ENCODE measurements around the gene SPPL2B.
A peak's percentile ranks its signal among the peaks of the same experiment; 100 is the strongest.
"Not testable (repeated sequence)": the region's sequence is repeated elsewhere in the genome, so short reads cannot be mapped to it uniquely, and the experiment has no call there.

The SPPL2B gene

DNA sequence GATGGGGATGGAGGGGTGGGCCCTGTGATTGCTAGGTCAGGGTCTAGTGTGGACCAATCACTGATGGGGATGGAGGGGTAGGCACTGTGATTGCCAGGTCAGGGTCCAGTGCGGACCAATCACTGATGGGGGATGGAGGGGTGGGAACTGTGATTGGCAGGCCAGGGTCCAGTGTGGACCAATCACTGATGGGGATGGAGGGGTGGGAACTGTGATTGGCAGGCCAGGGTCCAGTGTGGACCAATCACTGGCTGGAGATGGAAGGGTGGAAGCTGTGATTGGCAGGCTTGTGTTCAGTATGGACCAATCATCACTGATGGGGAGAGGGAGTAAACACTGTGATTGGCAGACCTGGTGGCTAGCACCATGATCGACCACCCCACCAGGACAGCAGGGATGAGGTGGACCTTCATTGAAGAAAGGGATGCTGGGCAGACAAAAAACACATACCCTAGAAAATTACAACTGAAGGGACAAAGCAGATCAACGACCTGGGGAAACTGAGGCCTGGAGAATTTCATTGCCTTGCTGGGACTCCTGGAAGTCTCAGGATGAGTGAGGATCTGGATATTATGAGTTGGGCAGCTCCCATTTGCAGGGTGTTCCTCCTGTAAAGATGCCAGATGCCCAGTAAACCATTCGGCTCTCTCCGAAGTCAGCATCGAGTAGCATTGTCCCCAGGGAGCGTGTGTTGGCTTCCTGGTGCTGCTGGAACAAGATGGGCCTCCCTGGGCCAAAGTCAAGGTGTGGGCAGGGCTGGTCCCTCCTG, 47.1 kb downstream of the SPPL2B start:
- no peaks in the 10 kb centered on the region for H3K36me3 ChIP-seq (ENCODE audit: insufficient read depth, low read length)
- no peak overlapping the region for H3K9ac ChIP-seq (ENCODE audit: low read depth, low read length)
- H3K9me3 ChIP-seq (ENCODE audit: control insufficient read depth, insufficient read depth, low read length): peaks cover 1% of the 10 kb centered on the region; the same call in 1 of the 2 replicates
- no peaks in the 10 kb centered on the region for H3K4me1 ChIP-seq (ENCODE audit: insufficient read depth, low read length)

- H3K36me3 ChIP-seq (ENCODE audit: insufficient read depth, low read length): no peaks in the 10 kb centered on the region
- H3K9me3 ChIP-seq (ENCODE audit: control insufficient read depth, insufficient read depth, low read length): peaks cover 4% of the 10 kb centered on the region; the same call in 1 of the 2 replicates
- H3K9ac ChIP-seq (ENCODE audit: low read depth, low read length): no peak overlapping the region
- no peaks in the 10 kb centered on the region for H3K4me1 ChIP-seq (ENCODE audit: insufficient read depth, low read length)
Measured at GRCh38 chr19:2376784-2377519, 48.5 kb downstream of the SPPL2B start.

- Histone ChIP-seq H3K4me1 (ENCODE audit: insufficient read depth, low read length) (no peaks in the 10 kb centered on the region), H3K9ac (ENCODE audit: low read depth, low read length) (no peak overlapping the region), H3K36me3 (ENCODE audit: insufficient read depth, low read length) (no peaks in the 10 kb centered on the region), H3K9me3 (ENCODE audit: control insufficient read depth, insufficient read depth, low read length) (peaks cover 4% of the 10 kb centered on the region; the same call in 1 of the 2 replicates)
Measured at GRCh38 chr19:2380567-2380966, 52.1 kb downstream of the SPPL2B start.

DNA sequence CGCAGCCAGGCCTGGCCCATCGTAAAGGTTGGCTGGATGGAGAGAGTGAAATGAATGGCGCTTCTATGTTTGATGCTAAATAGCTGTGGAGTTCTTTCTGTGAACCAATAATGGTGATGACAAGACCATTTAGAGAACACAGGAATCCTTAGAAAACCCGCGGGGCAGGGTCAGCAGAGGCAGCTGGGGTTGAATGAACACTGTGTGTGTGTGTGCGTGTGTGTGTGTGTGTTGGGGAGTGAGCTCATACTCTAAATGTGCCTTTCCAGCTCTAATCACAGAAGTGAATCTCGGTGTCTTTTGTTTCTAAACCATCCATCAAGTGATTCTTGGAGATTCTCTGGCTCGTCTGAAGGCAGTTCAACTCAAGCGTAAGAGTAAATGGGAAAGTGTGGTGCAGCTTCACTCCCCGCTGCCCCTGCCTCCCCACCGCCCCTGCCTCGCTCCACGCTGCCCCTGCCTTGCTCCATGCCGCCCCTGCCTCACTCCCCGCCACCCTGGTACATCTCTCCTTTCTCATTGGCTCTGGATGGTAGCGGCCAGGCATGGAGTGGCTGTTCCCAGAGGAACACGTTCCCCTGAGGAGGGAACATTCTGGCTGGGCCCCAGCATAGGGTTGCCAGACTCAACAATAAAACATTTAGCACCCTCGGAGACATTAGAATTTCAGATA, 52.8 kb downstream of the SPPL2B start:
- Histone ChIP-seq H3K9ac (ENCODE audit: low read depth, low read length) (no peak overlapping the region), H3K4me1 (ENCODE audit: insufficient read depth, low read length) (no peaks in the 10 kb centered on the region), H3K9me3 (ENCODE audit: control insufficient read depth, insufficient read depth, low read length) (peaks cover 4% of the 10 kb centered on the region; the same call in 1 of the 2 replicates), H3K36me3 (ENCODE audit: insufficient read depth, low read length) (no peaks in the 10 kb centered on the region)

DNA sequence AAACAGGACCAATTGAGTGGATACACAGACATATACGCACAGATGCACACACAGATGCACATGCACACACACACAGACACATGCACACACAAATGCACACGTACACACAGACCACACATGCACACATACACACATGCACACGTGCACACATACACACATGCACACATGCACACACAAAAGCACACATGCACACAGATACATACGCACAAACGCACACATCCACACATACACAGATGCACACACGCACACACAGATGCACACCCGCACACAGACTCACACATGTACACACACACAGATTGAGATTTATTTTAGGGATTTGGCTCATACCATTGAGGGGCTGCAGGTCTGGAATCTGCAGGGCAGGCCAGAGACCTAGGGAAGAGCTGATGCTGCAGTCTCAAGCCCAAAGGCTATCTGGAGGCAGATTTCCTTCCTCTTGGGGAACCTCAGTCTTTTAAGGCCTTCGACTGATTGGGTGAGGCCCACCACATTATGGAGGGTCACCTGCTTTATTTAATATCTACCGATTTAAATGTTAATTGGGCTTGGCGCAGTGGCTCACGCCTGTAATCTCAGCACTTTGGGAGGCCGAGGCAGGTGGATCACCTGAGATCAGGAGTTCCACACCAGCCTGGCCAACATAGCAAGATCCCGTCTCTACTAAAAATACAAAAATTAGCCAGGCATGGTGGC, 54.2 kb downstream of the SPPL2B start:
- Histone ChIP-seq H3K9me3 (ENCODE audit: control insufficient read depth, insufficient read depth, low read length) (peaks cover 4% of the 10 kb centered on the region; the same call in 1 of the 2 replicates), H3K9ac (ENCODE audit: low read depth, low read length) (no peak overlapping the region)

GRCh38 chr19:2385053-2385721, 56.7 kb downstream of the SPPL2B start:
- H3K36me3 ChIP-seq (ENCODE audit: insufficient read depth, low read length): no peaks in the 10 kb centered on the region
- no peaks in the 10 kb centered on the region for H3K4me1 ChIP-seq (ENCODE audit: insufficient read depth, low read length)
- H3K9me3 ChIP-seq (ENCODE audit: control insufficient read depth, insufficient read depth, low read length): peaks cover 4% of the 10 kb centered on the region; the same call in 1 of the 2 replicates
- H3K9ac ChIP-seq (ENCODE audit: low read depth, low read length): peak overlapping the region; percentile 22; the same call in 1 of the 2 replicates

More for the DNA sequence above, 54.2 kb downstream of the SPPL2B start:
- Histone ChIP-seq H3K4me1 (ENCODE audit: insufficient read depth, low read length) (no peaks in the 10 kb centered on the region), H3K36me3 (ENCODE audit: insufficient read depth, low read length) (no peaks in the 10 kb centered on the region)

DNA sequence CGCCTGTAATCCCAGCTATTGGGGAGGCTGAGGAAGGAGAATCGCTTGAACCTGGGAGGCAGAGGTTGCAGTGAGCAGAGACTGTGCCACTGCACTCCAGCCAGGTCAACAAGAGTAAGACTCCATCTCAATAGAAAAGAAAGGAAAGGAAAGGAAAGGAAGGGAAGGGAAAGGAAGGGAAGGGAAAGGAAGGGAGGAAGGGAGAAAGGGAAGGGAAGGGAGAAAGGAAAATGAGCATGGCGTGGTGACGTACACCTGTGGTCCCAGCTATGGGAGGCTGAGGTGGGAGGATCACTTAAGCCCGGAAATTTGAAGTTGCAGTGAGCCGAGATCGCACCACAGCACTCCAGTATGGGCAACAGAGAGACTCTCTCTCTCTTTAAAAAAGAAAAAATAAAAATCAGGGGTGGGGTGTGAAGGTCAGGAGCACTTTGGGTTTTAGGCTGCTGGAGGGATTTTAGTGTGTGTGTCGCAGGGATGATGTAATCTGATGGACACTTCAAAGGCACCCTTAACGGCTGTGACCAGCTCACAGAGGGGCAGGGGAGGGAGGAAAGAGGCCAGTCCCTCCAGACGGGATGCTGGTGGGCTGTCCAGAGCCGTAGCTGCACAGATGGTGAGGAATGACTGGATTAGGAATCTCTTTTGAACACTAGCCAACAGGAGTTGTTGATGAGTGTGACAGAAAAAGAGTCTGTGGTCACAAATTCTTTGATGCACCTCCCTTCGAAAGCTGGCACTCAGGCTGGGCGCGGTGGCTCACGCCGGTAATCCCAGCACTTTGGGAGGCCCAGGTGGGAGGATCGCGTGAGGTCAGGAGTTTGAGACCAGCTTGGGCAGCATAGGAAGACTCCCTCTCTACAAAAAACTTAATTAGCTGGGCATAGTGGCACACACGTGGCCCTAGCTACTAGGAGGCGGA, 59.1 kb downstream of the SPPL2B start:
- Histone ChIP-seq H3K36me3 (ENCODE audit: insufficient read depth, low read length) (no peaks in the 10 kb centered on the region), H3K9ac (ENCODE audit: low read depth, low read length) (no peak overlapping the region), H3K9me3 (ENCODE audit: control insufficient read depth, insufficient read depth, low read length) (no peaks in the 10 kb centered on the region), H3K4me1 (ENCODE audit: insufficient read depth, low read length) (no peaks in the 10 kb centered on the region)

- no peaks in the 10 kb centered on the region for H3K36me3 ChIP-seq (ENCODE audit: insufficient read depth, low read length)
- H3K9ac ChIP-seq (ENCODE audit: low read depth, low read length): no peak overlapping the region
- no peaks in the 10 kb centered on the region for H3K9me3 ChIP-seq (ENCODE audit: control insufficient read depth, insufficient read depth, low read length)
- H3K4me1 ChIP-seq (ENCODE audit: insufficient read depth, low read length): no peaks in the 10 kb centered on the region
Measured at GRCh38 chr19:2389594-2389993, 61.1 kb downstream of the SPPL2B start.

- Histone ChIP-seq H3K4me1 (ENCODE audit: insufficient read depth, low read length) (no peaks in the 10 kb centered on the region), H3K36me3 (ENCODE audit: insufficient read depth, low read length) (no peaks in the 10 kb centered on the region), H3K9me3 (ENCODE audit: control insufficient read depth, insufficient read depth, low read length) (no peaks in the 10 kb centered on the region), H3K9ac (ENCODE audit: low read depth, low read length) (no peak overlapping the region)
Measured at GRCh38 chr19:2391118-2391725, 62.7 kb downstream of the SPPL2B start.

- H3K9me3 ChIP-seq (ENCODE audit: control insufficient read depth, insufficient read depth, low read length): no peaks in the 10 kb centered on the region
- no peak overlapping the region for H3K9ac ChIP-seq (ENCODE audit: low read depth, low read length)
- H3K4me1 ChIP-seq (ENCODE audit: insufficient read depth, low read length): no peaks in the 10 kb centered on the region
- H3K36me3 ChIP-seq (ENCODE audit: insufficient read depth, low read length): no peaks in the 10 kb centered on the region
Measured at GRCh38 chr19:2392366-2392765, 63.9 kb downstream of the SPPL2B start.

GRCh38 chr19:2392899-2393298, 64.4 kb downstream of the SPPL2B start:
- H3K4me1 ChIP-seq (ENCODE audit: insufficient read depth, low read length); H3K9ac ChIP-seq (ENCODE audit: low read depth, low read length); H3K9me3 ChIP-seq (ENCODE audit: control insufficient read depth, insufficient read depth, low read length); H3K36me3 ChIP-seq (ENCODE audit: insufficient read depth, low read length): not testable (repeated sequence)

DNA sequence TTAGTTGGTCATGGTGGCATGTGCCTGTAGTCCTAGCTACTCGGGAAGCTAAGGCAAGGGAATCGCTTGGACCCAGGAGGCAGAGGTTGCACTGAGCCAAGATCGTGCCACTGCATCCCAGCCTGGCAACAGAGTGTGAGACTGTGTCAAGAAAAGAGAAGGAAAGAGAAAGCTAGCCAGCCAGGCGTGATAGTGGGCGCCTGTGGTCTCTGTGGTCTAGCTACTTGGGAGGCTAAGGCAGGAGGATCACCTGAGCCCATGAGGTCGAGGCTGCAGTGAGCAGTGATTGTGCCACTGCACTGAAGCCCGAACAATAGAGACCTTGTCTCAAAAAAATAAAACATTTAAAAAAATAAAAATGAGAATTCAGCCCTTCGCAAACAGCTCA, 65.6 kb downstream of the SPPL2B start:
- no peak overlapping the region for H3K9ac ChIP-seq (ENCODE audit: low read depth, low read length)
- H3K36me3 ChIP-seq (ENCODE audit: insufficient read depth, low read length): no peaks in the 10 kb centered on the region
- no peaks in the 10 kb centered on the region for H3K9me3 ChIP-seq (ENCODE audit: control insufficient read depth, insufficient read depth, low read length)
- no peaks in the 10 kb centered on the region for H3K4me1 ChIP-seq (ENCODE audit: insufficient read depth, low read length)
